Stimulated activated CD4-positive, alpha-beta T cell treated with anti-CD3 and anti-CD28 coated beads, Interleukin-2, amount 100 ng/mL, for 4 hours (primary cell): ENCODE measurements around the gene RSL1D1.
"Not testable (repeated sequence)": the region's sequence is repeated elsewhere in the genome, so short reads cannot be mapped to it uniquely, and the experiment has no call there.

Experiments
- DNase-seq: peaks from one replicate; pipeline ENCODE4 v3.0.0-alpha.2; 2020; ENCODE audit warnings: low read depth

The RSL1D1 gene

GRCh38 chr16:11797166-11797956 is 54.0 kb downstream of the RSL1D1 start, which contains the start of gene ZC3H7A:
Gene ZC3H7A, minus strand, starts transcription at chr16:11797258. Its CDS starts 14,904 bp downstream, at chr16:11782354.
- peak; percentile 89 for DNase-seq

GRCh38 chr16:11796227-11797165 is 54.8 kb downstream of the RSL1D1 start:
- DNase-seq: no peak

GRCh38 chr16:11795887-11796226 is 55.5 kb downstream of the RSL1D1 start:
- no peak for DNase-seq

DNA sequence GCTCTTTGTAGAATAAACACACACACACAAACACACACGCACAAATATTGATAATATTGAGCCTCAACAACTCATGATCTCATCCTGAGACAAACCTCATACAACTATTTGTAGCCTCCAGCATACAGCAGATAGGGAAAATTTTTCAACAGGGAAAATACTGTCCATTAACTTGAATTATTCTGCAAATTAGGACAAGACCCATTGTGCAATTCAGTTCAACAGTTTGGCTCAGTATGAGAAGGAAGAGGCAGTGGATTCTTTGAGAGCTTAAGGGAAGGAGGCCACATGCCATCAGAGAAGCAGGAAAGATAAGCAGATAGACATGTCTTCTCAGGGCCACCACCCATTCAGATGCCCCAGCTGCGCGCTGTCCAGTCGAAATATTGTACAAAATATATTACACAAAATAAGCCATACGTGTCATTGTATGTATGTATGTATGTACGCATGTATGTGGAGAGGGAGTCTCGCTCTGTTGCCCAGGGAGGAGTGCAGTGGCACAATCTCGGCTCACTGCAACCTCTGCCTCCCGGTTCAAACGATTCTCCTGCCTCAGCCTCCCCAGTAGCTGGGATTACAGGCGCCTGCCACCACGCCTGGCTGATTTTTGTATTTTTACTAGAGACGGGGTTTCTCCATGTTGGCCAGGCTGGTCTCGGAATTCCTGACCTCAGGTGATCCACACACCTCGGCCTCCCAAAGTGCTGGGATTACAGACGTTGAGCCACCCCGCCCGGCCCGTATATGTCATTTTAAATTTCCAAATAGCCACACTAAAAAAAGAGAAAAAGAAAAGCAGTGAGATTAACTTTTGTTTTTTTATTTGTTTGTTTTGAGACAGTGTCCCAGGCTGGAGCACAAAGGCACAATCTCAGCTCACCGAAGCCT is 56.1 kb downstream of the RSL1D1 start:
- DNase-seq: no peak

DNA sequence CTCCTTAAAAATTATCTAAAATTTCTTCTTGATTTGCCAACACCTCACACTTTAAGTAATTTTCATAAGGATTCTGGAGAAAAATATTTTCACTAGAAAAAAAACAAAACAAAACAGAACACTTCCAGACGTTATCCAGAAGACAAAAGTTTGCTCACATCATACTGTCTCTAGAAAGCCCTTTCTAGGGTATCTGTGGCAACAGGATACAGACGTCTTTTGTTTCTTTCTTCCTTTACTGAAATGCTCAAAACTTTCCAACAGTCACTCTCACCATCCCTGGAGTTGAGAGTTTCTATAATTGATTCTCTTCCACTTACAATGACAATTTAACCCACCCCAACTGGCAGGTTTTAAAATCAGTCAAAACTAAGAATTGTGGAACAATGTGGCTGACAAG is 56.9 kb downstream of the RSL1D1 start:
- DNase-seq: no peak

- DNase-seq: no peak
These were observed 57.5 kb downstream of the RSL1D1 start for GRCh38 chr16:11793840-11794239.

- DNase-seq: no peak
These were observed 58.7 kb downstream of the RSL1D1 start for GRCh38 chr16:11792410-11793241.

- no peak for DNase-seq
These were observed 60.1 kb downstream of the RSL1D1 start for GRCh38 chr16:11791144-11791828.

DNA sequence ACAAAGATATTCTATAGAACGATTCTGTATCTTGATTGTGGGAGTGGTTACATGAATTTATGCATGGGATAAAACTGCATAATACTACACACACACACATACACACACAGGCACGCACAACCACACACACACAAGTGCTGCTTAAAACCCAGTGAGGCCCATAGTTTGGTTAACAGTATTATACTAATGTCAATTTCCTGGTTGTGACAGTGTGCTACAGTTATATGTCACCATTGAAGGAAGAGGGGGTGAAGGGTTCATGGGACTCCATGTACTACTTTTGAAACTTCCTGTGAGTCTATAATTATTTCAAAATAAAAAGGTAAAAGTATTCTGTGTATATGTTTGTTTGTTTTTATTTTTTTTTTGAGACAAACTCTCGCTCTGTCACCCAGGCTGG is 62.4 kb downstream of the RSL1D1 start:
- DNase-seq: no peak

- DNase-seq: not testable (repeated sequence)
These were observed 66.3 kb downstream of the RSL1D1 start for GRCh38 chr16:11784980-11785599.

- DNase-seq: not testable (repeated sequence)
These were observed 67.0 kb downstream of the RSL1D1 start for GRCh38 chr16:11784381-11784780.

DNA sequence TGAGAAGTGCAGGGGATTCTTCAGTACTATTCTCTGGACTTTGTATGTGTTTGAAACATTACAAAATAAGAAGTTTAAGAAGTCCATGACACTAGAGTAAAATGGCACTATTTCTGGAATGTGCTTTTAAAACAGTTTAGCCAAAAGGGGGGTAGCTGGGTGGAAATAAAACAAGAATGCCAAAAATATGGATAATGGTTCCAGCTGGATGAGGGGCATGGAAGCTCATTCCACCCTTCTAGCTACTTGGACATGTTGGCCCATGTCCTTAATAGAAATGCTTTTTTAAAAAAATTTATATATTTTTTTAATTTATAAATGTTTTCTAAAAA is 67.3 kb downstream of the RSL1D1 start:
- DNase-seq: no peak
